Measurements from ENCODE around the gene SLC22A7.

The SLC22A7 gene

GRCh38 chr6:43258180-43258579 lies 39.9 kb upstream of the SLC22A7 start:
- WGBS (ENCODE audit: insufficient coverage, insufficient read length), result no CpG with 5 or more reads among the region's 4 CpGs
- Histone ChIP-seq H3K36me3 (ENCODE audit: control insufficient read depth, insufficient read depth, low read length) (no peaks in the 10 kb centered on the region), H3K27ac (ENCODE audit: low read length) (no peak overlapping the region), H3K4me3 (ENCODE audit: low read length) (no peak overlapping the region), H3K4me1 (ENCODE audit: control insufficient read depth, insufficient read depth, low read length) (peaks cover 1% of the 10 kb centered on the region; the same call in 1 of the 2 replicates), H3K9me3 (ENCODE audit: control insufficient read depth, insufficient read depth, low read length) (no peaks in the 10 kb centered on the region), H3K27me3 (ENCODE audit: control insufficient read depth, insufficient read depth, low read length) (no peaks in the 10 kb centered on the region)
- no peak for DNase-seq (ENCODE audit: low read depth, low spot score)

DNA sequence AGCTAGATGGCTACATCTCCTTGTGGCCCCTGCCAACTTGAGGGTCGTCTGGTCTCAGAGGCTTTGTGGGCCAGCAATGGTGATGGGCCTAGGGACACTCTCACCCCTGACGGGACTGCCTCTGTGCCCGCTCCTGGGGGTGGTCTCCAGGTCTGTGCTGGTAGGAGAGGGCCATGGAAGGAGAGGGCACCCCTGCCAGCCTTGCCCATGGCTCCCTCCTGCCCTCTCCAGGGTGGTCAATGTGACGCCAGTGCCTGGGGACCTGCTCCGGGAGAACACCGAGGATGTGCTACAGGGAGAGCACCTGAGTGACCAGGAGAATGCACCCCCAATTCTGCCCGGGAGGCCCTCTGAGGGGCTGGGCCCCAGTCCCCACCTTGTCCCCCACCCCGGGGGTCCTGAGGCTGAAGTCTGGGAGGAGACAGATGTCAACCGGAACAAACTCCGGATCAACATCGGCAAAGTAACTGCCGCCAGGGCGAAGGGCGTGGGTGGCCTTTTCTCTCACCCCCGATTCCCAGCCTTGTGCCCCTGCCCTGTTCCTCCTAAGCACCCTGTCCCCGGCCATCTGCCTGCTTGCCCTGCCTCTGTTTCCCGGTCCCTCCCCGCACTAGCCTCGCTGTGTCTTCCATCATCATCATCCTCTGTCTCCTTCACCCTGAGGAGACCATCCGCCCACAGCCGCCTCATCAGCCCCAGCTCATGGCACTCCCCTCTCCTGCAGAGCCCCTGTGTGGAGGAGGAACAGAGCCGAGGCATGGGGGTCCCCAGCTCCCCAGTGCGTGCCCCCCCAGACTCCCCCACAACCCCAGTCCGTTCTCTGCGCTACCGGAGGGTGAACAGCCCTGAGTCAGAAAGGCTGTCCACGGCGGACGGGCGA lies 39.0 kb upstream of the SLC22A7 start:
- Histone ChIP-seq H3K27me3 (ENCODE audit: control insufficient read depth, insufficient read depth, low read length) (no peaks in the 10 kb centered on the region), H3K9me3 (ENCODE audit: control insufficient read depth, insufficient read depth, low read length) (no peaks in the 10 kb centered on the region), H3K4me3 (ENCODE audit: low read length) (no peak overlapping the region), H3K4me1 (ENCODE audit: control insufficient read depth, insufficient read depth, low read length) (0 out of 2 replicates have a peak, but pooled peaks cover 1% of the 10 kb centered on the region), H3K36me3 (ENCODE audit: control insufficient read depth, insufficient read depth, low read length) (no peaks in the 10 kb centered on the region), H3K27ac (ENCODE audit: low read length) (no peak overlapping the region)
- DNase-seq (ENCODE audit: low read depth, low spot score), result no peak
- WGBS (ENCODE audit: insufficient coverage, insufficient read length), result no CpG with 5 or more reads among the region's 30 CpGs

- no peaks in the 10 kb centered on the region for H3K27me3 ChIP-seq (ENCODE audit: control insufficient read depth, insufficient read depth, low read length)
- H3K4me1 ChIP-seq (ENCODE audit: control insufficient read depth, insufficient read depth, low read length), result no peaks in the 10 kb centered on the region
- no peaks in the 10 kb centered on the region for H3K9me3 ChIP-seq (ENCODE audit: control insufficient read depth, insufficient read depth, low read length)
- no peaks in the 10 kb centered on the region for H3K36me3 ChIP-seq (ENCODE audit: control insufficient read depth, insufficient read depth, low read length)
- no peak for DNase-seq (ENCODE audit: low read depth, low spot score)
- WGBS (ENCODE audit: insufficient coverage, insufficient read length), result no CpG with 5 or more reads among the region's 4 CpGs
- no peak overlapping the region for H3K27ac ChIP-seq (ENCODE audit: low read length)
- H3K4me3 ChIP-seq (ENCODE audit: low read length), result no peak overlapping the region
Observed at GRCh38 chr6:43260791-43261190, 37.3 kb upstream of the SLC22A7 start.

DNA sequence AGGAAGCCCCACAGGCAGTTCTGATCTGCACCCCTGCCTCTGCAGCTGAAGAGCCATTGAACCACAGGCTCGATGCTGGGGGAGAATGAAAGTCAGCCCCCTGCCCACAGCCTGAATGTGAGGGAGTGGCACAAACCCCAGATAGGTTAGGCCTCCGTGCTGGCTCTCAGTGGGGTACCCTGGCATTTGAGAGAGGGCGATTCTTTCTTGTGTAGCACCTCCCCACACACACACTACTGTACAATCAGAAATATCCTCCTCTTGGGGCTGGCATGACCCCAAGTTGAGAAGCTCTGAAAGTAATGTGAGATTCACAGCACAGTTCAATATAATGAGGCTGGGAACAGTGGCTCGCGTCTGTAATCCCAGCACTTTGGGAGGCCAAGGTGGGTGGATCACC lies 36.9 kb upstream of the SLC22A7 start:
- no peaks in the 10 kb centered on the region for H3K4me1 ChIP-seq (ENCODE audit: control insufficient read depth, insufficient read depth, low read length)
- H3K4me3 ChIP-seq (ENCODE audit: low read length), result no peak overlapping the region
- H3K36me3 ChIP-seq (ENCODE audit: control insufficient read depth, insufficient read depth, low read length), result no peaks in the 10 kb centered on the region
- no peak for DNase-seq (ENCODE audit: low read depth, low spot score)
- WGBS (ENCODE audit: insufficient coverage, insufficient read length), result no CpG with 5 or more reads among the region's 5 CpGs
- no peaks in the 10 kb centered on the region for H3K9me3 ChIP-seq (ENCODE audit: control insufficient read depth, insufficient read depth, low read length)
- H3K27ac ChIP-seq (ENCODE audit: low read length), result no peak overlapping the region
- no peaks in the 10 kb centered on the region for H3K27me3 ChIP-seq (ENCODE audit: control insufficient read depth, insufficient read depth, low read length)

DNA sequence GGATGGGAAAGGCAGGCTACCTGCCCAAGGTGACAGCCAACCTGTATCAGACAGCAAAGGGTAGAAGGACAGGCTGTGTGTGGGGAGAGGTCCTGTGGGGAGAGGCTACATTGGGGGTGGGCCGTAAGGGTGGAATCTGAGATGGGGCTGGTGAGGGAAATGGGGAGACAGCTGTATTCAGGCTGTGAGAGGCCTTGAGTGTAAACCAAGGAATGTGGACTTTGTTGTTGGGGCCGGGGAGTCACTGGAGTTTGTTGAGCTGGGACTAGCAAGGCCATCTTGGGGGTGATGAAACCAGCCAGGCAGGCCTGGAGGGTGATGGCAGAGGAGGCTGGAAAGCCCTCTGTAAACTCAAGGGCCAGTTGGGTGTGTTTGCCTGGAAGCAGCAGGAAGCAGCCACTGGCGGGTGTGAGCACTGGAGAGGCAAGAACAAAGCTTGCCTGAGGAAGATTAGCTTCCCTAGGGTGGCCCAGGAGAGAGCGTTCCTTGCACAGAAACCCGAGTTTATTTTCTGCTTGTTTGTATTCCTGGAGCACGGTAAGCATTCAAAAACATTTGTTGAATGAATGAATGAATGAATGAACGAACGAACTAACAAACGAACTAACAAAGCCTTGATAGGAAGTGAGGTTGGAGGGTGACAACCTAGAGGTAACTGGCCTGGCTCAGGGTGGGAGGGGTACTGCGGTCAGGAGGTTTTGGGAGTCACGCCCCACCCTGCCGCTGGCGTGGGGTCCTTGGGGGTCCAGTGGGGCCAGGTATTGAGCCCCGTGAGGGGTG lies 35.9 kb upstream of the SLC22A7 start:
- H3K36me3 ChIP-seq (ENCODE audit: control insufficient read depth, insufficient read depth, low read length), result no peaks in the 10 kb centered on the region
- H3K4me3 ChIP-seq (ENCODE audit: low read length), result no peak overlapping the region
- H3K27ac ChIP-seq (ENCODE audit: low read length), result no peak overlapping the region
- no CpG with 5 or more reads among the region's 14 CpGs for WGBS (ENCODE audit: insufficient coverage, insufficient read length)
- no peaks in the 10 kb centered on the region for H3K4me1 ChIP-seq (ENCODE audit: control insufficient read depth, insufficient read depth, low read length)
- no peak for DNase-seq (ENCODE audit: low read depth, low spot score)
- no peaks in the 10 kb centered on the region for H3K27me3 ChIP-seq (ENCODE audit: control insufficient read depth, insufficient read depth, low read length)
- H3K9me3 ChIP-seq (ENCODE audit: control insufficient read depth, insufficient read depth, low read length), result no peaks in the 10 kb centered on the region

DNA sequence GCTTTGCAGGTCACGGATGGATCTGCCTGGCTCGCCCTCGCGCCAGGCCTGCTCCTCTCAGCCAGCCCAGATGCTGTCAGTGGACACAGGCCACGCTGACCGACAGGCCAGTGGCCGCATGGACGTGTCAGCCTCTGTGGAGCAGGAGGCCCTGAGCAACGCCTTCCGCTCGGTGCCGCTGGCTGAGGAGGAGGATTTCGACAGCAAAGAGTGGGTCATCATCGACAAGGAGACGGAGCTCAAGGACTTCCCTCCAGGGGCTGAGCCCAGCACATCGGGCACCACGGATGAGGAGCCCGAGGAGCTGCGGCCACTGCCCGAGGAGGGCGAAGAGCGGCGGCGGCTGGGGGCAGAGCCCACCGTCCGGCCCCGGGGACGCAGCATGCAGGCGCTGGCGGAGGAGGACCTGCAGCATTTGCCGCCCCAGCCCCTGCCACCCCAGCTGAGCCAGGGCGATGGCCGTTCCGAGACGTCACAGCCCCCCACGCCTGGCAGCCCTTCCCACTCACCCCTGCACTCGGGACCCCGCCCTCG lies 35.2 kb upstream of the SLC22A7 start:
- Histone ChIP-seq H3K36me3 (ENCODE audit: control insufficient read depth, insufficient read depth, low read length) (no peaks in the 10 kb centered on the region), H3K4me3 (ENCODE audit: low read length) (no peak overlapping the region), H3K4me1 (ENCODE audit: control insufficient read depth, insufficient read depth, low read length) (peaks cover 2% of the 10 kb centered on the region; the same call in 1 of the 2 replicates), H3K9me3 (ENCODE audit: control insufficient read depth, insufficient read depth, low read length) (no peaks in the 10 kb centered on the region), H3K27me3 (ENCODE audit: control insufficient read depth, insufficient read depth, low read length) (peaks cover 2% of the 10 kb centered on the region; the same call in 1 of the 2 replicates), H3K27ac (ENCODE audit: low read length) (no peak overlapping the region)
- WGBS (ENCODE audit: insufficient coverage, insufficient read length), result no CpG with 5 or more reads among the region's 39 CpGs
- DNase-seq (ENCODE audit: low read depth, low spot score), result no peak

GRCh38 chr6:43263314-43264178 lies 34.5 kb upstream of the SLC22A7 start:
- DNase-seq (ENCODE audit: low read depth, low spot score), result peak; percentile 71
- H3K27ac ChIP-seq (ENCODE audit: low read length), result no peak overlapping the region
- peaks cover 6% of the 10 kb centered on the region; the same call in 1 of the 2 replicates for H3K4me1 ChIP-seq (ENCODE audit: control insufficient read depth, insufficient read depth, low read length)
- H3K9me3 ChIP-seq (ENCODE audit: control insufficient read depth, insufficient read depth, low read length), result no peaks in the 10 kb centered on the region
- peaks cover 7% of the 10 kb centered on the region; the same call in 1 of the 2 replicates for H3K27me3 ChIP-seq (ENCODE audit: control insufficient read depth, insufficient read depth, low read length)
- H3K36me3 ChIP-seq (ENCODE audit: control insufficient read depth, insufficient read depth, low read length), result no peaks in the 10 kb centered on the region
- no CpG with 5 or more reads among the region's 12 CpGs for WGBS (ENCODE audit: insufficient coverage, insufficient read length)
- no peak overlapping the region for H3K4me3 ChIP-seq (ENCODE audit: low read length)

DNA sequence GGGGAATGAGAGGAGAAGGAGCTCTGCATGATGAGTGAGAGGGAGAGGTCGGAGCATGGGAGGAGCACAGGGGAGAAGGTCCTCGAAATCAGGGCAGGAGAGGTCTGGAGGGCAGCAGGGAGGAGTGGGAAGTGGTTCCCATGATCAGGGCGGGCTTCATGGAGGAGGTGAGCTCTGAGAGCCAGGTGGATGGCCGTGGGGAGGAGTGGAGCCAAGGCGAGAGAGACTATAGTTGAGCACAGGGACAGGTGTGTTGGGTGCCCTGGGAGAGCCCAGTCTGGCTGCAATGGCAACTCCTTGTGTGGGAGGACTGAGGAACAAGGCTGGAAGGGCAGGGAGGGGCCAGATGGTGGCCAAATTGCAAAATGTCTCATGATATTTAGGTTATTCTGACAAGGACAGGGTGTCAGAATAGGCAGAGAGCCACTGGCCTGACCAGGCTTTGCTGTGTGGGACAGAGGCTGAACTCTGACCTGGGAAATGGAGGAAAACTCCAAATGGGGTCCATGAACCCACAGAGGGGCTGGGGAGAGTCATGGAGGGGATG lies 33.4 kb upstream of the SLC22A7 start:
- no CpG with 5 or more reads among the region's 5 CpGs for WGBS (ENCODE audit: insufficient coverage, insufficient read length)
- no peak overlapping the region for H3K27ac ChIP-seq (ENCODE audit: low read length)
- H3K4me3 ChIP-seq (ENCODE audit: low read length), result no peak overlapping the region
- no peak for DNase-seq (ENCODE audit: low read depth, low spot score)
- H3K4me1 ChIP-seq (ENCODE audit: control insufficient read depth, insufficient read depth, low read length), result peaks cover 9% of the 10 kb centered on the region
- no peaks in the 10 kb centered on the region for H3K9me3 ChIP-seq (ENCODE audit: control insufficient read depth, insufficient read depth, low read length)
- no peaks in the 10 kb centered on the region for H3K36me3 ChIP-seq (ENCODE audit: control insufficient read depth, insufficient read depth, low read length)
- peaks cover 14% of the 10 kb centered on the region; the same call in 1 of the 2 replicates for H3K27me3 ChIP-seq (ENCODE audit: control insufficient read depth, insufficient read depth, low read length)

GRCh38 chr6:43265564-43265963 lies 32.5 kb upstream of the SLC22A7 start:
- H3K27me3 ChIP-seq (ENCODE audit: control insufficient read depth, insufficient read depth, low read length), result peaks cover 14% of the 10 kb centered on the region; the same call in 1 of the 2 replicates
- WGBS (ENCODE audit: insufficient coverage, insufficient read length), result no CpG with 5 or more reads among the region's 6 CpGs
- peaks cover 9% of the 10 kb centered on the region for H3K4me1 ChIP-seq (ENCODE audit: control insufficient read depth, insufficient read depth, low read length)
- H3K27ac ChIP-seq (ENCODE audit: low read length), result no peak overlapping the region
- no peak overlapping the region for H3K4me3 ChIP-seq (ENCODE audit: low read length)
- no peaks in the 10 kb centered on the region for H3K36me3 ChIP-seq (ENCODE audit: control insufficient read depth, insufficient read depth, low read length)
- no peaks in the 10 kb centered on the region for H3K9me3 ChIP-seq (ENCODE audit: control insufficient read depth, insufficient read depth, low read length)
- no peak for DNase-seq (ENCODE audit: low read depth, low spot score)

Measured in iPS DF 6.9 (cell line).